ENCODE measurements around the gene TMSB4X. TPM values are rescaled to one million over a fixed set of nuclear protein-coding genes. Genes with fewer than 3 reads are reported as not detected.
A peak's percentile ranks its signal among the peaks of the same experiment; 100 is the strongest.

Gene TMSB4X
- total and polyA plus RNA-seq, 2 of the 4 experiments (the other 2 are of a cell fraction), result 4,648 to 11,116 TPM

DNA sequence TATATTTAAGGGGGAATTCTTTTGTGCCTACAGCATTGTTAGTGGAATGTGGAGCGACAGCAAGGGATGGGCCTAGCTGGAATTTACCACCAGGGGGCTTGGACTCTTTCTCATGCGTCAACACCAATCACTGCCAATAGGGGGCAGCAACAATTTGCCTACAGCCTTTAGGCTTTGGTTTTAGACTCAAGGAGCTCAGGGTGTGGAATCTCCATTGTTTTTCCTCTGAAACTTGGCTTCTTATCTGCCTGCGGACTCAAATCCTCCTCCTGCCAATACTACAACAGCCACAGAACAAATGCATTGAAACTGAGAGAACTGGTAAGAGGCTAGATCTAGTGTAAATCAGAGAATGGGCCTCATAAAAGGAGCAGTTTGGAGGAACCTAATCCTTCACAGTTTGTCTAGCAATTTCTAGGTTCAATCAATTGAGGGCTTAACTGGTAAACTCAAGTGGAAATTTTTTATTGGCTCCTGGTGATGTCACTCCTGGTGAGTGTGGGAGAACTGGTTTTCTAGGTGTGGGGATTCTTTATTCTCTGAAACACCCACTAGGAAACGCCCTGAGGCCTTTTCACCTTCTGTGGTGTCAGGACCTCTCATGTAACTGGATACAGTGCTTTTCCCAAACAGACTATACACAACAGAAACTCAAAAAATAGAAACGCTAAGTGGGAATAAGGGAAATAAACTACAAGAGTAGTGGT is 27.9 kb upstream of the TMSB4X start:
- H4K91ac ChIP-seq (ENCODE audit: insufficient read depth, low read depth, low read length), result peak overlapping the region; percentile 86
- TF ChIP-seq, protein P1, sequence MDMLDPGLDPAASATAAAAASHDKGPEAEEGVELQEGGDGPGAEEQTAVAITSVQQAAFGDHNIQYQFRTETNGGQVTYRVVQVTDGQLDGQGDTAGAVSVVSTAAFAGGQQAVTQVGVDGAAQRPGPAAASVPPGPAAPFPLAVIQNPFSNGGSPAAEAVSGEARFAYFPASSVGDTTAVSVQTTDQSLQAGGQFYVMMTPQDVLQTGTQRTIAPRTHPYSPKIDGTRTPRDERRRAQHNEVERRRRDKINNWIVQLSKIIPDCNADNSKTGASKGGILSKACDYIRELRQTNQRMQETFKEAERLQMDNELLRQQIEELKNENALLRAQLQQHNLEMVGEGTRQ (IDR thresholded peaks at IDR 0.05; ENCODE audit: low read depth, low read length), result no peak
- TF ChIP-seq RAD21 (IDR thresholded peaks at IDR 0.05; ENCODE audit: low read length) (peak; percentile 90), SMC3 (IDR thresholded peaks at IDR 0.05; ENCODE audit: low read depth, low read length) (peak; percentile 85), MXI1 (IDR thresholded peaks at IDR 0.05; ENCODE audit: borderline replicate concordance, low read depth, low read length) (no peak), MAFK (IDR thresholded peaks at IDR 0.05; ENCODE audit: low read depth, low read length) (no peak), BHLHE40 (IDR thresholded peaks at IDR 0.05; ENCODE audit: low read depth, low read length) (no peak), POLR2A (IDR thresholded peaks at IDR 0.05; ENCODE audit: low read depth, low read length) (no peak)
- TF ChIP-seq, protein P2, sequence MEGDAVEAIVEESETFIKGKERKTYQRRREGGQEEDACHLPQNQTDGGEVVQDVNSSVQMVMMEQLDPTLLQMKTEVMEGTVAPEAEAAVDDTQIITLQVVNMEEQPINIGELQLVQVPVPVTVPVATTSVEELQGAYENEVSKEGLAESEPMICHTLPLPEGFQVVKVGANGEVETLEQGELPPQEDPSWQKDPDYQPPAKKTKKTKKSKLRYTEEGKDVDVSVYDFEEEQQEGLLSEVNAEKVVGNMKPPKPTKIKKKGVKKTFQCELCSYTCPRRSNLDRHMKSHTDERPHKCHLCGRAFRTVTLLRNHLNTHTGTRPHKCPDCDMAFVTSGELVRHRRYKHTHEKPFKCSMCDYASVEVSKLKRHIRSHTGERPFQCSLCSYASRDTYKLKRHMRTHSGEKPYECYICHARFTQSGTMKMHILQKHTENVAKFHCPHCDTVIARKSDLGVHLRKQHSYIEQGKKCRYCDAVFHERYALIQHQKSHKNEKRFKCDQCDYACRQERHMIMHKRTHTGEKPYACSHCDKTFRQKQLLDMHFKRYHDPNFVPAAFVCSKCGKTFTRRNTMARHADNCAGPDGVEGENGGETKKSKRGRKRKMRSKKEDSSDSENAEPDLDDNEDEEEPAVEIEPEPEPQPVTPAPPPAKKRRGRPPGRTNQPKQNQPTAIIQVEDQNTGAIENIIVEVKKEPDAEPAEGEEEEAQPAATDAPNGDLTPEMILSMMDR (conservative IDR thresholded peaks at IDR 0.05; ENCODE audit: low read depth, low read length), result peak; percentile 100
- no CpG with 5 or more reads among the region's 5 CpGs for WGBS, 2 experiments (ENCODE audit: extremely low coverage in 2 of 2, insufficient read length in 1 of 2)
- no peaks in the 10 kb centered on the region for H3K27me3 ChIP-seq (ENCODE audit: control insufficient read depth, insufficient read depth, low read length)
- H3K4me2 ChIP-seq (ENCODE audit: low read depth, low read length), result no peak overlapping the region
- peak; percentile 89 for ATAC-seq (ENCODE audit: low read depth)
- H3K9ac ChIP-seq (ENCODE audit: low read depth, low read length), result peak overlapping the region; percentile 8; the same call in 1 of the 2 replicates
- H3K14ac ChIP-seq (replicated peaks; ENCODE audit: low read depth, low read length), result peak overlapping the region; percentile 97
- H3K9me1 ChIP-seq (ENCODE audit: insufficient read depth, low read length), result peaks cover 7% of the 10 kb centered on the region; the same call in 1 of the 2 replicates
- no peaks in the 10 kb centered on the region for H3K36me3 ChIP-seq (ENCODE audit: control insufficient read depth, insufficient read depth, low read length)
- dilution Hi-C loops (cut with HindIII; ENCODE audit: low sequenced_read_pairs, unreplicated experiment), result no loop called here
- H4K5ac ChIP-seq (ENCODE audit: low read depth, low read length), result peak overlapping the region; percentile 14; the same call in 1 of the 2 replicates
- no peak overlapping the region for H3K56ac ChIP-seq (ENCODE audit: extremely low read depth, insufficient read depth, low read length)
- peak; percentile 82 for DNase-seq
- H3K79me1 ChIP-seq (ENCODE audit: low read depth in 1 of 2, low read length in 2 of 2), result peaks cover 0 to 13% of the 10 kb centered on the region in 2 experiments; a peak in 3 of 4 replicates
- H2BK15ac ChIP-seq (ENCODE audit: low read depth, low read length), result peak overlapping the region; percentile 90; the same call in 1 of the 3 replicates
- H4K20me1 ChIP-seq (ENCODE audit: insufficient read depth, low read length), result no peaks in the 10 kb centered on the region
- H3K23ac ChIP-seq (ENCODE audit: low read depth, low read length), result 0 out of 2 replicates have a peak overlapping the region, but pooled peaks have one; percentile 69
- H2BK120ac ChIP-seq (ENCODE audit: low read depth, low read length), result peak overlapping the region; percentile 97
- peak overlapping the region; percentile 86 for H2BK5ac ChIP-seq (ENCODE audit: low read depth, low read length, poor library complexity, severe bottlenecking)
- H3K9me3 ChIP-seq (ENCODE audit: control insufficient read depth, insufficient read depth, low read length), result no peaks in the 10 kb centered on the region
- peak overlapping the region; percentile 9 for H2AK9ac ChIP-seq (replicated peaks; ENCODE audit: low read depth, low read length, poor library complexity)
- H3K4ac ChIP-seq (ENCODE audit: low read depth, low read length), result peak overlapping the region; percentile 87; the same call in 1 of the 2 replicates
- CTCF ChIA-PET, result interaction anchor here (0.6 to 1.3 kb wide), 25 partner anchors 9 to 1078 kb away, joined by 3 to 21 read pairs (median 3); partner anchors contain the start of gene TMSB4X
- H2BK20ac ChIP-seq (ENCODE audit: low read depth, low read length), result peak overlapping the region; percentile 98
- H3K4me1 ChIP-seq (ENCODE audit: control insufficient read depth, insufficient read depth, low read length), result peaks cover 14% of the 10 kb centered on the region
- H3K4me3 ChIP-seq (ENCODE audit: insufficient read depth, low read depth, low read length), result no peak overlapping the region
- H3K18ac ChIP-seq (ENCODE audit: low read depth, low read length), result peak overlapping the region; percentile 90
- peak overlapping the region; percentile 39 for H2AFZ ChIP-seq (replicated peaks; ENCODE audit: low read length, poor library complexity)
- BruUV-seq (replicated peaks), result no TSS peak
- no peak overlapping the region; the same call in 1 of the 2 replicates for H2AK5ac ChIP-seq (ENCODE audit: low read depth, low read length)
- peak overlapping the region; percentile 53; the same call in 1 of the 2 replicates for H3K27ac ChIP-seq (ENCODE audit: insufficient read depth, low read length)
- POLR2A ChIA-PET (ENCODE audit: unreplicated experiment), result interaction anchor here (0.6 to 0.8 kb wide), 2 partner anchors 29 to 32 kb away, joined by 4 to 9 read pairs; no protein-coding TSS in a partner anchor
- in situ Hi-C loops (cut with MboI; ENCODE audit: low sequenced_read_pairs), result no loop called here
- peak overlapping the region; percentile 76 to 98 for H4K8ac ChIP-seq (ENCODE audit: low read depth in 2 of 2, low read length in 2 of 2)
- intact Hi-C loops (cut with micrococcal nuclease), result loop anchor here (1.0 to 10.0 kb wide), 3 partner anchors 452 to 698 kb away; no protein-coding TSS in a partner anchor
